Measurements from ENCODE around the gene ANKZF1. TPM values are rescaled to one million over a fixed set of nuclear protein-coding genes. Genes with fewer than 3 reads are reported as not detected.
"Not testable (repeated sequence)": the region's sequence is repeated elsewhere in the genome, so short reads cannot be mapped to it uniquely, and the experiment has no call there.

ANKZF1 gene
- total and polyA plus RNA-seq, 10 of the 15 experiments (the other 5 are each of a cell fraction or from before 2014, with no cell fraction given): 3.1 to 104 (median 35.0) TPM

GRCh38 chr2:219199470-219200211 lies 30.0 kb upstream of the ANKZF1 start:
- POLR2A ChIA-PET: interaction anchor here (1.6 kb wide), 1 partner anchor 18 kb away, joined by 4 read pairs; no protein-coding TSS in a partner anchor
- Histone ChIP-seq H3K9me3 (replicated peaks; ENCODE audit: control insufficient read depth, insufficient read depth, low read length) (no peaks in the 10 kb centered on the region), H3K36me3 (ENCODE audit: control insufficient read depth in 2 of 2, insufficient read depth in 2 of 2, low read length in 1 of 2) (no peaks in the 10 kb centered on the region), H3K4me3 (no peak overlapping the region), H3K9ac (ENCODE audit: control insufficient read depth, insufficient read depth, low read length) (no peak overlapping the region), H3K4me1 (ENCODE audit: control insufficient read depth, insufficient read depth, low read length) (no peaks in the 10 kb centered on the region), H4K20me1 (ENCODE audit: control insufficient read depth, insufficient read depth) (no peaks in the 10 kb centered on the region), H3K4me2 (ENCODE audit: control insufficient read depth, insufficient read depth) (no peak overlapping the region), H2AFZ (ENCODE audit: control insufficient read depth, low read depth, low read length) (no peak overlapping the region), H3K27ac (ENCODE audit: control insufficient read depth, insufficient read depth) (no peak overlapping the region), H3K79me2 (ENCODE audit: control insufficient read depth, insufficient read depth, low read length) (no peaks in the 10 kb centered on the region), H3K27me3 (replicated peaks in 1 of 2; ENCODE audit: control insufficient read depth in 2 of 2, insufficient read depth in 2 of 2, low read length in 1 of 2) (no peaks in the 10 kb centered on the region)
- BruUV-seq (replicated peaks): no TSS peak
- CTCF ChIA-PET: interaction anchor here (2.8 kb wide), 1 partner anchor 28 kb away, joined by 7 read pairs; no protein-coding TSS in a partner anchor
- WGBS (ENCODE audit: insufficient coverage, insufficient replicate concordance, low lambda C conversion rate, missing lambda C conversion rate): 52% methylated on average over 12 of the region's 12 CpGs
- in situ Hi-C loops (cut with MboI) (no loop called here), intact Hi-C loops (cut with micrococcal nuclease; ENCODE audit: unreplicated experiment) (no loop called here)
- no peak for TF ChIP-seq KDM1A (IDR thresholded peaks at IDR 0.05; ENCODE audit: borderline replicate concordance)
- TF ChIP-seq YBX1 (IDR thresholded peaks at IDR 0.05): no peak
- TF ChIP-seq CHD4 (IDR thresholded peaks at IDR 0.05): no peak
- no peak for TF ChIP-seq MTA2 (IDR thresholded peaks at IDR 0.05; ENCODE audit: low read depth)
- no peak for TF ChIP-seq HDAC6 (IDR thresholded peaks at IDR 0.05; ENCODE audit: unreplicated experiment)
- no peak for TF ChIP-seq ZNF622 (IDR thresholded peaks at IDR 0.05)
- no peak for TF ChIP-seq ZNF274 (IDR thresholded peaks at IDR 0.05; ENCODE audit: insufficient read depth, insufficient read length)
- no peak for TF ChIP-seq HDGF (IDR thresholded peaks at IDR 0.05)
- TF ChIP-seq CHD2 (IDR thresholded peaks at IDR 0.05; ENCODE audit: borderline replicate concordance, low read depth, low read length): no peak
- TF ChIP-seq POLR2AphosphoS5 (IDR thresholded peaks at IDR 0.05; ENCODE audit: low read length): no peak
- SMC1A ChIA-PET (ENCODE audit: uncharacterized antibody, unreplicated experiment): interaction anchor here (0.8 kb wide), 1 partner anchor 29 kb away, joined by 3 read pairs; no protein-coding TSS in a partner anchor
- RAD21 ChIA-PET (ENCODE audit: unreplicated experiment): no interaction called here
- FAIRE-seq (no peak), DNase-seq (ENCODE audit: low read depth, low spot score) (no peak), ATAC-seq (no peak)

GRCh38 chr2:219200502-219201326 lies 28.9 kb upstream of the ANKZF1 start:
- ChIA-PET POLR2A (interaction anchor here (1.1 to 1.6 kb wide), 2 partner anchors 19 to 21 kb away, joined by 3 to 4 read pairs; no protein-coding TSS in a partner anchor), RAD21 (ENCODE audit: unreplicated experiment) (interaction anchor here (0.5 kb wide), 1 partner anchor 139 kb away, joined by 3 read pairs; no protein-coding TSS in a partner anchor), CTCF (interaction anchor here (1.3 to 2.8 kb wide), 2 partner anchors 9 to 29 kb away, joined by 3 to 7 read pairs; no protein-coding TSS in a partner anchor)
- SMC1A ChIA-PET (ENCODE audit: uncharacterized antibody, unreplicated experiment); H3K9ac ChIP-seq (ENCODE audit: control insufficient read depth, insufficient read depth, low read length); FAIRE-seq; H3K4me1 ChIP-seq (ENCODE audit: control insufficient read depth, insufficient read depth, low read length); H2AFZ ChIP-seq (ENCODE audit: control insufficient read depth, low read depth, low read length); H3K9me3 ChIP-seq (replicated peaks; ENCODE audit: control insufficient read depth, insufficient read depth, low read length); intact Hi-C loops (cut with micrococcal nuclease; ENCODE audit: unreplicated experiment); H3K27ac ChIP-seq (ENCODE audit: control insufficient read depth, insufficient read depth); H3K4me3 ChIP-seq; H4K20me1 ChIP-seq (ENCODE audit: control insufficient read depth, insufficient read depth); H3K27me3 ChIP-seq (replicated peaks in 1 of 2; ENCODE audit: control insufficient read depth in 2 of 2, insufficient read depth in 2 of 2, low read length in 1 of 2); DNase-seq (ENCODE audit: low read depth, low spot score); BruUV-seq (replicated peaks); H3K4me2 ChIP-seq (ENCODE audit: control insufficient read depth, insufficient read depth); in situ Hi-C loops (cut with MboI); ATAC-seq; H3K79me2 ChIP-seq (ENCODE audit: control insufficient read depth, insufficient read depth, low read length); H3K36me3 ChIP-seq (ENCODE audit: control insufficient read depth in 2 of 2, insufficient read depth in 2 of 2, low read length in 1 of 2): not testable (repeated sequence)
- 71% methylated on average over 24 of the region's 26 CpGs for WGBS (ENCODE audit: insufficient coverage, insufficient replicate concordance, low lambda C conversion rate, missing lambda C conversion rate)

GRCh38 chr2:219201331-219201730 lies 28.3 kb upstream of the ANKZF1 start:
- H3K4me1 ChIP-seq (ENCODE audit: control insufficient read depth, insufficient read depth, low read length); H3K9me3 ChIP-seq (replicated peaks; ENCODE audit: control insufficient read depth, insufficient read depth, low read length); H3K9ac ChIP-seq (ENCODE audit: control insufficient read depth, insufficient read depth, low read length); H3K4me3 ChIP-seq; DNase-seq (ENCODE audit: low read depth, low spot score); ATAC-seq; H4K20me1 ChIP-seq (ENCODE audit: control insufficient read depth, insufficient read depth); H3K36me3 ChIP-seq (ENCODE audit: control insufficient read depth in 2 of 2, insufficient read depth in 2 of 2, low read length in 1 of 2); H3K4me2 ChIP-seq (ENCODE audit: control insufficient read depth, insufficient read depth); RAD21 ChIA-PET (ENCODE audit: unreplicated experiment); SMC1A ChIA-PET (ENCODE audit: uncharacterized antibody, unreplicated experiment); H3K79me2 ChIP-seq (ENCODE audit: control insufficient read depth, insufficient read depth, low read length); intact Hi-C loops (cut with micrococcal nuclease; ENCODE audit: unreplicated experiment); BruUV-seq (replicated peaks); H3K27me3 ChIP-seq (replicated peaks in 1 of 2; ENCODE audit: control insufficient read depth in 2 of 2, insufficient read depth in 2 of 2, low read length in 1 of 2); H2AFZ ChIP-seq (ENCODE audit: control insufficient read depth, low read depth, low read length); in situ Hi-C loops (cut with MboI); FAIRE-seq; H3K27ac ChIP-seq (ENCODE audit: control insufficient read depth, insufficient read depth): not testable (repeated sequence)
- CTCF ChIA-PET: interaction anchor here (1.3 to 2.8 kb wide), 2 partner anchors 10 to 30 kb away, joined by 3 to 7 read pairs; no protein-coding TSS in a partner anchor
- POLR2A ChIA-PET: interaction anchor here (1.1 to 1.4 kb wide), 2 partner anchors 9 to 22 kb away, joined by 3 read pairs; no protein-coding TSS in a partner anchor
- WGBS (ENCODE audit: insufficient coverage, insufficient replicate concordance, low lambda C conversion rate, missing lambda C conversion rate): 73% methylated on average over 21 of the region's 21 CpGs
